Stimulated activated CD4-positive, alpha-beta T cell treated with anti-CD3 and anti-CD28 coated beads, Interleukin-4, amount 100 ng/mL, for 24 hours (primary cell): ENCODE measurements around the gene LHFPL6.

Experiments used
- DNase-seq: peaks from one replicate; pipeline ENCODE4 v3.0.0-alpha.2; 2020

LHFPL6 gene

DNA sequence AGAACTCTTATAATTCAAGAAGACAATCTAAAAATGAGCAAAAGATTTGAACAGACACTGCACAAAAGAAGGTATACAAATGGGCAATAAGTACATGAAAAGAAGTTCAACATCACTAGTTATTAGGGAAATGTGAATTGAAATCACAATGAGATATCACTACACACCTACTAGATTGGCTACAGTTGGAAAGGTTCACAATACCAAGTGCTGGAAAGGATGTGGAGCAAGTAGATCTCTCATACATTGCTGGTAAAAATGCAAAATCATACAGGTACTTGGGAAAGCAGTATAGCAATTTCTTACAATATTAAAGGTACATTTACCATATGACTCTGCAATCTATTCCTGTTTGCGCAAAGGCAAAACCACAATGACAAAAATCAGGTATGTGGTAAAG lies 145.7 kb downstream of the LHFPL6 start:
- DNase-seq, result no peak

GRCh38 chr13:39455521-39456175 lies 147.3 kb downstream of the LHFPL6 start:
- DNase-seq, result no peak

- no peak for DNase-seq
Observed at GRCh38 chr13:39452834-39453233, 150.2 kb downstream of the LHFPL6 start.

GRCh38 chr13:39452417-39452816 lies 150.6 kb downstream of the LHFPL6 start:
- DNase-seq, result no peak

GRCh38 chr13:39451860-39452301 lies 151.1 kb downstream of the LHFPL6 start:
- DNase-seq, result no peak

DNA sequence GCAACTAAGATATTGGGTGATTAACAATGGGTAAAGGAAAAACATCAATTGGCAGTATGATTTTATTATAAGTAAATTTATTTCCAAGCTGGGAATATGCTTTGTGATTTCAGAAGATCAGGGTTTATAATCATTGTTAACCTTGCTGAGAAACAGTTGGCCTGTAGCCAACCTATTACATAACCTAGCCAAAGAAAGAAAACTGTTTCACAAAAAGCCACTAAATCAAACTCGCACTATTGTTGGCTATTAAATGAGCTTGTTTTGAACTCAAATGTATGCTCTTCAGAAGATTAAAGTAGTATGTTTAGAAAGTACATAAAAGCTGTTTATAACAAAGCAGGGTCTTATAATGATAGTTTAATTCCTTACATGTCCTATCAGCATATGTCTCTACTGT lies 151.7 kb downstream of the LHFPL6 start:
- no peak for DNase-seq

GRCh38 chr13:39450176-39450575 lies 152.8 kb downstream of the LHFPL6 start:
- no peak for DNase-seq

DNA sequence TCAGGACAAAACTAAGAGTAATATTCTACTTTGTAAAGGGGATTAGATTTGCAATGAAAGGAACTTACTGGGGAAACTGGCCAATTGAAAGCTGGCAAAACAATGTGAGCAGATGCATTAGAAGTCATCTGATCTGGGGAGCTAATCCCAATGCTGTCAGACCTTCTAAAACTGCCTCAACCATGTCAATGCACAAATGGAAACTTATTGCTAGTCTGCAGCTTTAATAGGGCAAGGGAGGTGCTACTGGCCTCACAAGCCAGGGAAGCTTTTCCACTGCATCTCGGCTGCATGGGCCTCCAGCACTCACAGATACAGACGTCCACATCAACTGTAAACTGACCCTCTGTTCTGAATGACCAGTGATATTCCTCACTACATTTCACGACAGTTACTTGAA lies 154.2 kb downstream of the LHFPL6 start:
- DNase-seq, result no peak

DNA sequence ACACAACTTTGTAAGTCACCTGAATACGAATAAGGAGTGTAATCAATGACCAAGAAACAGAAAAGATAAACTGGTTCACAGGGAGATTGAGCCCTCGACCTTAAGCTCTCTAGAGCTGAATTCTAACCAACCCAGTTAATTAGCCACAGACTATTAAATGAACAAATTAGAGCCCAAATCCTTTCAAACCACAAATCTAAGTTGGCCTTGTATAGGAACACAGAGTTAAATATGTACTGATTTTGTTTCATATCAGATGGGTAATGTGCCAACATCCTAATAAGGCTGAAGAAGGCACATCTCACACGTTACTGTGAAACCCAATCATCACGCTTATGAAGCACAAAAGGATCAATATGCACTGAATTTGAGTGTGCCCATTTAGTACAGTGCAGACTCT lies 156.1 kb downstream of the LHFPL6 start:
- DNase-seq, result no peak

- DNase-seq, result no peak
Observed at GRCh38 chr13:39444866-39445265, 158.1 kb downstream of the LHFPL6 start.

- no peak for DNase-seq
Observed at GRCh38 chr13:39433651-39434050, 169.3 kb downstream of the LHFPL6 start.

- DNase-seq, result no peak
Observed at GRCh38 chr13:39432196-39432595, 170.8 kb downstream of the LHFPL6 start.

- no peak for DNase-seq
Observed at GRCh38 chr13:39422845-39423565, 180.0 kb downstream of the LHFPL6 start.

GRCh38 chr13:39419876-39420275 lies 183.1 kb downstream of the LHFPL6 start:
- DNase-seq, result no peak

DNA sequence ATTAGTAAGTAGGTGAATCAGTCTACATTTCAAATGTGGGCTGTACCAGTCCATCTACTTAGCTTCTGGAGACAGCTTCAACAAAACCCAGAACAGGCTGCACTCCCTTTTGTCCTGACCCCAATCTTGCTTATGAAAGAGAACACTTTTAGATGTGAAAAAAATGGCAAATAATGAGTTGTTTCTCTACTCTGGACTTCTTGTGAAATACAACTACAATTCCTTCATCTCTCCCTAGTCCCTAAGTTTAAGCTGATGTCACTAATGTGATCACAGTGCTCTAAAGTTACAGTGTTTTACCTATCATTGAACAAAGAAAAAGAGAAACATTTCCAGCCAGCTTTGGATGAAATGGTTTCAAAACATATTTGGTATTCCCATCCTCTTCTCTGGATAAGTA lies 183.9 kb downstream of the LHFPL6 start:
- DNase-seq, result no peak

DNA sequence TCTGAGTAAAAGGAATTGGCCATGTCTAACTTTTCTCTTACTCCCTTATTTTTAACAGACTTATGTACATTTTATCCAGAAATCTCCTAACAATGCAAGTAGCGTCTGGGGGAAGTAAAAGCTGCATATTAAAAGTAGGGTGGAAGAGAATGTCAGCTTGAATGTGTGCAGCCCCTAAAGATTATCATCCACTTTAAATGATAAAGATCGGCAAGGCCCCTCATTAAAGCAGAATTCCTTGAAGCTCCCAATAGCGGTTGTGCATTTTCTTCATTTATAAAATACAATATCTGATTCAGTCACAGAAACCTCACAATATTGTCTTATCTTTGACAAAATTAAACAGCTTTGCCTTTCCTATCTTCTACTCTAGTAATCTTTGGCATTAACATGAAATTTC lies 184.6 kb downstream of the LHFPL6 start:
- DNase-seq, result no peak

GRCh38 chr13:39417643-39418042 lies 185.3 kb downstream of the LHFPL6 start:
- DNase-seq, result no peak

DNA sequence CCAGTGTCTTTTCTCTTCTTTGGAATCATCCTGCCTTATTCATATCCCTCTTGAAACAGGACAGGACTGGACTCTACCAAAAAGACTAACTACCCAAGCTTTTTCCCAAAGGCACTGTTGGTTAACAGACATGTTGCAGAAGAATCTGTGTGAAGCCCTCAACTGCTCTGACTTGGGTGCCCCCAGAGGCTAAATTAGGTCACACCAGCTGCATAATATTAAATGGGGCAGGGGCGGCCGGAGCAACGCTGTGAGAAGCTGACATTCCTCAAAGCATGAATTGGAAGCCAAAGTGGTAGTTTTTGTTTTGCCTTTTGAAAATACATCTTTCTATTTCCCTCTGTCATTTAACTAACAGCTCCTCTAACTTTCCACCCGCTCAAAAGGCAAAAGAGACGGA lies 185.9 kb downstream of the LHFPL6 start:
- no peak for DNase-seq

- DNase-seq, result no peak
Observed at GRCh38 chr13:39415008-39415802, 187.8 kb downstream of the LHFPL6 start.

- no peak for DNase-seq
Observed at GRCh38 chr13:39414339-39414738, 188.7 kb downstream of the LHFPL6 start.

DNA sequence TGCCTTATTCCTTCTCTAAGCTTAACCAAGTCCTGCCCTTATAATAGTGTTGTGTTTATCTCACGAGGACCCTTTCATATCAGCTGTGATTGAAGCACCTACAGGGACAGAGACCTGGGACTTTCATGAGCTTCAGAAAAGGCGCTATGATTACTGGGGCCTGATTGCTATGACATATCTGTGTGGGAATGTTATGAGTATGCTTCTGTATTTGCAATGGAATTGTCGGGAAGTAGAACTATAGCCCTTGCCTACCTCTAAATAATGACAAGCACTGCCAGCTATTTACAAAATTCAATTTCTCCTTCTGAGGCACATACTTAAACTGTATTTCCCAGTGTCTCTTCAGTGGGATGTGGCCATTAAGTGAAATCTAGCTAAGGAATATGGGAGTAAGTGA lies 191.5 kb downstream of the LHFPL6 start:
- DNase-seq, result no peak

GRCh38 chr13:39410964-39411363 lies 192.0 kb downstream of the LHFPL6 start:
- DNase-seq, result no peak

DNA sequence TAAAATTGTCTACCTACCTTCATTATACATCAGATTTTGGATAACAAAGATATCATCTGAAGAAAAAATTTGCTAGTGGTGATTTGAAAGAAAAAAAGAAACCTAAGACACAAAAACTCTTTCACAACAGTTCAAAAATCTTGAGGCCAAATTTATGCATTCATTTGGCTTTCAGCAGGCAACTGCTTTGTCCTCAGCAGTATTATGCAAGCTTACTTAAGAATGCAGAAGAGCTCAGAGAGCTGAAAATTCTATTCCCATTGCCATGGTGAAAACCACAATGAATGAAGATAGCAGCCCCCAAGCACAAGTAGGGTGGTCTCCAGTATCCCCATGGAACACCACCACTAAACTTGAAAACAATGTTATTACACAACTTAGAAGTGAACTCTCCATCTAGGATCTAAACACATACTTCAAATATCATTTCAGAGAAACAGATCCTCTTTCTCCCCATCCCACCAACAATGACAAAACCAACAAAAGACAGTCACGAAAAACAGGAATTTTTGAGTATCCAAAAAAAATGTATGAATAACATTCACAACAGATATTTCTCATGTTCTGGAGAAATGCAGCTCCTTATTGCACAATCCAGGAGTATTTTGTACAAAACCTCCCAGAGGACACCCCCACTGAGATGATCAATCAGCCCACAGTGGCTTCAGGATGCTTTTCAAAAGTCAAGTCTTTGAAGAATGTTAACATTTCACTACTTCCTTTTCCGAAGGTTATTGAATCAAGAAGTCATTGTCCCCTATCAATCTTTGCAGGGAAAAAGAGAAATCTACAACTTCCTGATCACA lies 192.7 kb downstream of the LHFPL6 start:
- DNase-seq, result no peak
